Cardiac muscle cell (in vitro differentiated cells and primary cell): ENCODE measurements around the gene SEPTIN5. TPM values are rescaled to one million over a fixed set of nuclear protein-coding genes. Genes with fewer than 3 reads are reported as not detected.

Source experiments
- DNase-seq, 2 donors: peaks; one replicate each; pipeline versions ENCODE4 v3.0.0 to v3.0.0-alpha.2; 2010 to 2017; ENCODE audit warnings: low read depth in 1 of 2, low spot score in 1 of 2
- H3K27ac ChIP-seq: fragments of 200-600 bp; sonication (generic); 2 replicates; pipeline ENCODE4 v1.5.1; 2016
- H3K27me3 ChIP-seq: fragments of 200-600 bp; sonication (generic); 2 replicates; pipeline ENCODE4 v1.6.0; 2016; ENCODE audit warnings: control low read depth
- H3K36me3 ChIP-seq: fragments of 200-600 bp; sonication (generic); 2 replicates; pipeline ENCODE4 v1.5.1; 2016; ENCODE audit warnings: control low read depth
- H3K4me1 ChIP-seq: fragments of 200-600 bp; sonication (generic); 2 replicates; pipeline ENCODE4 v1.8.1; 2017; ENCODE audit warnings: low read depth, mild to moderate bottlenecking, mixed run types
- H3K4me3 ChIP-seq: fragments of 200-600 bp; sonication (generic); 2 replicates; pipeline ENCODE4 v1.5.1; 2016; ENCODE audit warnings: mild to moderate bottlenecking
- H3K9me3 ChIP-seq: fragments of 200-600 bp; sonication (generic); 2 replicates; pipeline ENCODE4 v1.5.1; 2017; ENCODE audit warnings: low read depth, mild to moderate bottlenecking, control low read depth
- polyA plus RNA-seq: library from polyadenylated mRNA; unstranded; fragments of >200 nt; fragmentation: Nextera tagmentation; extraction: Ambion mirVana; gene quantifications from 2 replicates; pipeline ENCODE4 v1.2.1, GENCODE V29; 2016
- total RNA-seq: library from RNA; depleted of rRNA; stranded (reverse); fragments of >200 nt; gene quantifications from 2 replicates; pipeline ENCODE4 v1.2.3, GENCODE V29; 2016
- TF ChIP-seq, protein P1 (sequence below): IDR thresholded peaks from 2 replicates; pipeline ENCODE4 v1.5.1; 2012; ENCODE audit warnings: low read depth, mild to moderate bottlenecking, low read length

The SEPTIN5 gene
- total and polyA plus RNA-seq, 2 experiments from 2014 or later = 129 to 303 TPM

DNA sequence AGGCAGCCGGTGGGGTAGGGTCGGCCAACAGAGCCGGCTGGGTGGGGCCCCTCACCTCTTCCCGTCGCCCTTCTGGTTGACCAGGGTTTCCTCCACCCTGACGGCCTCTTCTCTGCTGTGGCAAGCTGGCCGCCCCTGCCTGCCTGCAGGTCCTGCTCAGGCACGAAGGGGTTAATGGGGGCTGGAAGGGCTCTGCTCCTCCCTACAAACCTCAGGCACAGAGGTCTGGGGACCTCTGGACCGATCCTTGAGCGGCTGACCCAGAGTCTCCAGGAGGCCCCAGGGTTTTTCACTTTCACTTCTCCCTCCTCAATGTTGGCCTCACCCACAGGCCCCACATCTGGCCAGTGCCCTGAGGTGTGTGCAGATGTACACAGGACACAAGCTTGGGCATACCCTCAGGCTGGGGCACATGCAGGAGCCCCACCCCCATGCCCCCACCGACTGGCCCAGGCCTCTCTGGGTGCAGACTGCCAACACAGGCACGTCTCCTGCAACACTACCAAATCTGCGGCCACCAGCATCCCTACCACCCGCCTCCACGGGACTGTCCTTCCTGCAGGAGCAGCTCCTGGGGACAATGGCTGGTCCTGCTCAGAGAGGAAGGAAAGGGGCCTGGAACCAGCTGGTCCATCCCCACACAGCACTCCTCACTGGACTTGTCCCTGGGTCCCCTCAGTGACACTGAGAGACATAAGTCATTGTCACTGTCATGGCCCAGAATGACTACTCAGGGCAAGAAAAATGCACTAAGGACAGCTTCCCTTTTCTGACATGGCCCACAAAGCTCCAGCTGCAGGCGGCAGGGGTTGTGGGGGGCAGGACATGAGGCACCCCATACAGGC lies 43.1 kb downstream of the SEPTIN5 start:
- TF ChIP-seq, protein P1, sequence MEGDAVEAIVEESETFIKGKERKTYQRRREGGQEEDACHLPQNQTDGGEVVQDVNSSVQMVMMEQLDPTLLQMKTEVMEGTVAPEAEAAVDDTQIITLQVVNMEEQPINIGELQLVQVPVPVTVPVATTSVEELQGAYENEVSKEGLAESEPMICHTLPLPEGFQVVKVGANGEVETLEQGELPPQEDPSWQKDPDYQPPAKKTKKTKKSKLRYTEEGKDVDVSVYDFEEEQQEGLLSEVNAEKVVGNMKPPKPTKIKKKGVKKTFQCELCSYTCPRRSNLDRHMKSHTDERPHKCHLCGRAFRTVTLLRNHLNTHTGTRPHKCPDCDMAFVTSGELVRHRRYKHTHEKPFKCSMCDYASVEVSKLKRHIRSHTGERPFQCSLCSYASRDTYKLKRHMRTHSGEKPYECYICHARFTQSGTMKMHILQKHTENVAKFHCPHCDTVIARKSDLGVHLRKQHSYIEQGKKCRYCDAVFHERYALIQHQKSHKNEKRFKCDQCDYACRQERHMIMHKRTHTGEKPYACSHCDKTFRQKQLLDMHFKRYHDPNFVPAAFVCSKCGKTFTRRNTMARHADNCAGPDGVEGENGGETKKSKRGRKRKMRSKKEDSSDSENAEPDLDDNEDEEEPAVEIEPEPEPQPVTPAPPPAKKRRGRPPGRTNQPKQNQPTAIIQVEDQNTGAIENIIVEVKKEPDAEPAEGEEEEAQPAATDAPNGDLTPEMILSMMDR = no peak
- no peak overlapping the region for H3K4me3 ChIP-seq
- no peak for DNase-seq
- no peaks in the 10 kb centered on the region for H3K9me3 ChIP-seq
- H3K27ac ChIP-seq = no peak overlapping the region
- peaks cover 97% of the 10 kb centered on the region for H3K27me3 ChIP-seq
- H3K4me1 ChIP-seq = peaks cover 9% of the 10 kb centered on the region
- H3K36me3 ChIP-seq = no peaks in the 10 kb centered on the region

DNA sequence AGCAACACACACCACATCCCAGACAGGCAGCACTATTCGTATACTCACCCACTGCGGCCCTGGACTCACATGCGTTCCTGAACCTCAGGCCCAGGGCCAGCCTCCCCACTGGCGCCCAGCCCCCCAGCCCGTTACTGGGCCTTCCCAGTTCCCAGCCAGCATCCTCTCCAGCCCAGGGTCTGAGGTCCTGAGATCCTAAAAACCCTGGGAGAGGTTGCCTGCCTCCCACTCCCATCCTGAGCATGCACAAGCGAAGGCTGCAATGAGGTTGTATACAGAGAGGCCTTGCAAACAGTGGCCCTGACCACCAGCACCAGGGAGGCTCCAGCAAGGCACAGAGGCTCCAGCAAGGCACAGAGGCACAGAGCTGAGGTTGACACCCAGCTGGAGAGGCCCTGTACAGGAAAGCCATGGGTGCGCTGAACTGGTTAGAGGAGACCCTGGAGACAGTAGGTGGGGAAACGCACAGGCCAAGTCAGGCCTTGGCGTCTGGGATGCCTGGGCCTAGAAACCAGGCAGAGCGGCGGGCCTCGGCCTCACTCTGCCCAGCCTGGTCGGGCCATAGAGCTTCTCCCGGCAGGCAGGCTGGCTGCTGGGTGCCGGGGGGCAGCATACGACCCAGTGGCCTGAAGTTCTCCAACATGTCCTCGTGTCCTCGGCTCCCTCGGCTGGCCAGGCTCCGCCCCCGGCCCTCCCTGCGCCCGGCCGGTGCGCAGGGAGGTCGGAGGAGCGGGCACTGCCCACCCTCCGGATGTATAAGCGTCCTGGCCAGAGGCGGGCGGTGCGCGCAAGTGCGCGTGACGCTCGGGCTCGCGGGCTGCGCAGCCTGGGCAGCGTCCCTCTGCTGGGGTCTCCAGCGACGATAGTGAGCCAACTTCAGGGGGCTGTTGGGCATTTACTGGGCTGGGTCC lies 43.9 kb downstream of the SEPTIN5 start:
- Histone ChIP-seq H3K27ac (no peak overlapping the region), H3K27me3 (peaks cover 97% of the 10 kb centered on the region), H3K4me3 (no peak overlapping the region), H3K36me3 (no peaks in the 10 kb centered on the region), H3K4me1 (peaks cover 9% of the 10 kb centered on the region), H3K9me3 (no peaks in the 10 kb centered on the region)
- TF ChIP-seq, protein P1 = no peak
- no peak for DNase-seq

DNA sequence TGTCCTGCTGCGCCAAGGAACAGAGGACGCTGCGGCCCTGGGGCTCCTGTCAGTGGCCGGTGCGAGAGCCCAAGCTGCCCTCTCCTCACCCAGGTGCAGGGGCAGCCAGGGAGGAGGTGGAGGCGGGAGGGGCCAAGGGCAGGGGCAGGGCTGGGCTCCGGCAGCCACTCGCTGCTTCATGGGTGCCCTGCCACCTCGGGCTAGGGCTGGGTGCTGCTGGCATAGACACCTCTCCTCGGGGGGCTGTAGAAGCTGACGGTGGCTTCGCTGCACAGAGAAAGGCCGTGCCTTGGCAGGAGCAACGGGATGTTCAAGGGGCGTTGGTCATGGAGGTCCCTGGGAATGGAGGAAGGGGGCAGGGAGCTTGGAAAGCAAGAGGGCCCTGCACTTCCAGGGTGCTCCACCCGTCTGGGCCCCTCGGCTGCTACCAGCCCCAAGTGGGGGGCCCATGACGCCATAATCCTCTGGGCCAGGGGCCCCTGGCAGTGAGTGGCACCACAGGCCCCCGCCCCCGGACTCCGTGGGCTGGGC lies 44.7 kb downstream of the SEPTIN5 start:
- TF ChIP-seq, protein P1 = no peak
- Histone ChIP-seq H3K9me3 (no peaks in the 10 kb centered on the region), H3K27me3 (peaks cover 97% of the 10 kb centered on the region), H3K4me3 (no peak overlapping the region), H3K4me1 (peaks cover 9% of the 10 kb centered on the region), H3K36me3 (no peaks in the 10 kb centered on the region), H3K27ac (no peak overlapping the region)
- DNase-seq = no peak

DNA sequence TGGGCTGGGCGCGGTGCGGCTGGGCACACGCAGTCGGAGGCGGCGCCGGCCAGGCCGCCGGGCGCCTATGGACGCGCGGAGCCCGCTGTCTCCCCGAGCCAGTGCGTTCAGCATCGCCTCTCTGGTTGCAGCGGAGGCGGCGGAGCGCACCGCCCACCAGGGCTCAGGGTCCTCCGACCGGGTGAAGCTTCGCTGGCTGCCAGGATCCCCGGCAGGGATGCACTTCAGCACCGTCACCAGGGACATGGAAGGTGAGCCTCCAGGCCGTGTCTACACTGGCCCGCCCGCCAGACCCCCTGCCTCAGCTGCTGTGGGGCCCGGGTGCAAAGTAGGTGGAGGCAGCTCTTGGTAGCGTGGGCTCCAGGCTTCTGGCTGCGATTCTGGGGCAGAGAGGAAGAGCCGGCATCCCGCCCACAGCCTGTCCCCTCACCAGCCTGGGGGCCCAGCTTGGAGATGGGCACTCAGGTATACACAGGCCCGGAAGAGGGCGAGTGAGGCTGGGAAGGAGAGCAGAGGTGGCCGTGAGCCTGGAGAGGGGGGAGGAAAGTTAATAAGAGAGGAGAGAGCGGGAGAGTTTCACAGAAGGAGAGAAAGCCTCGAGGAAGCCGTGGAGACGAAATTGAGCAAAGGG lies 45.2 kb downstream of the SEPTIN5 start:
- H3K27me3 ChIP-seq = peaks cover 97% of the 10 kb centered on the region
- H3K27ac ChIP-seq = no peak overlapping the region
- no peaks in the 10 kb centered on the region for H3K9me3 ChIP-seq
- H3K4me3 ChIP-seq = no peak overlapping the region
- H3K4me1 ChIP-seq = peaks cover 9% of the 10 kb centered on the region
- no peak for DNase-seq
- H3K36me3 ChIP-seq = no peaks in the 10 kb centered on the region
- TF ChIP-seq, protein P1 = no peak
